ENCODE measurements around the gene SLC10A2.

DNA sequence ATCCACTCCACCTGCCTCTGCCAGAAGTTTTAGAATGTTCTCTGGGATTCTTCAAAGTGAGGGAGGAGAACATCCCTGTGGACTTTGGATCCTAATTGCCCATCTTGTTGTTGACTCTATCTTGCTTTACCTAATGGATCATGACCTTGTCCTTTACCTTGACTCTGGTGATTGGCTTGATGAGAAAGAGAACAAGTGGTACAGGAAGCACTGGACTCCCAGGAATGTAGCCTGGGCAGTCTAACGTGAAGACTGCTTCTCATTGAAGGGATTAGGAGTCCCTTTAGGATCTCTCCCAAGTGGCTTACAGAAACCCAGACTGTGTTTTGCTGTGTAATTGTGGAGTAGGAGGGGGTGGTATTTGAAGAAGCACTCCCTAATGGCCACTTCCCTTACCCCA lies 63.9 kb downstream of the SLC10A2 start:
- no peak for TF ChIP-seq TAF1 (conservative IDR thresholded peaks at IDR 0.05)
- TF ChIP-seq, protein P1, sequence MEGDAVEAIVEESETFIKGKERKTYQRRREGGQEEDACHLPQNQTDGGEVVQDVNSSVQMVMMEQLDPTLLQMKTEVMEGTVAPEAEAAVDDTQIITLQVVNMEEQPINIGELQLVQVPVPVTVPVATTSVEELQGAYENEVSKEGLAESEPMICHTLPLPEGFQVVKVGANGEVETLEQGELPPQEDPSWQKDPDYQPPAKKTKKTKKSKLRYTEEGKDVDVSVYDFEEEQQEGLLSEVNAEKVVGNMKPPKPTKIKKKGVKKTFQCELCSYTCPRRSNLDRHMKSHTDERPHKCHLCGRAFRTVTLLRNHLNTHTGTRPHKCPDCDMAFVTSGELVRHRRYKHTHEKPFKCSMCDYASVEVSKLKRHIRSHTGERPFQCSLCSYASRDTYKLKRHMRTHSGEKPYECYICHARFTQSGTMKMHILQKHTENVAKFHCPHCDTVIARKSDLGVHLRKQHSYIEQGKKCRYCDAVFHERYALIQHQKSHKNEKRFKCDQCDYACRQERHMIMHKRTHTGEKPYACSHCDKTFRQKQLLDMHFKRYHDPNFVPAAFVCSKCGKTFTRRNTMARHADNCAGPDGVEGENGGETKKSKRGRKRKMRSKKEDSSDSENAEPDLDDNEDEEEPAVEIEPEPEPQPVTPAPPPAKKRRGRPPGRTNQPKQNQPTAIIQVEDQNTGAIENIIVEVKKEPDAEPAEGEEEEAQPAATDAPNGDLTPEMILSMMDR (IDR thresholded peaks at IDR 0.05; ENCODE audit: low read depth, low read length, missing input control): no peak
- no peak for TF ChIP-seq EGR1 (IDR thresholded peaks at IDR 0.05; ENCODE audit: low read depth in 2 of 2)
- TF ChIP-seq, protein P2, sequence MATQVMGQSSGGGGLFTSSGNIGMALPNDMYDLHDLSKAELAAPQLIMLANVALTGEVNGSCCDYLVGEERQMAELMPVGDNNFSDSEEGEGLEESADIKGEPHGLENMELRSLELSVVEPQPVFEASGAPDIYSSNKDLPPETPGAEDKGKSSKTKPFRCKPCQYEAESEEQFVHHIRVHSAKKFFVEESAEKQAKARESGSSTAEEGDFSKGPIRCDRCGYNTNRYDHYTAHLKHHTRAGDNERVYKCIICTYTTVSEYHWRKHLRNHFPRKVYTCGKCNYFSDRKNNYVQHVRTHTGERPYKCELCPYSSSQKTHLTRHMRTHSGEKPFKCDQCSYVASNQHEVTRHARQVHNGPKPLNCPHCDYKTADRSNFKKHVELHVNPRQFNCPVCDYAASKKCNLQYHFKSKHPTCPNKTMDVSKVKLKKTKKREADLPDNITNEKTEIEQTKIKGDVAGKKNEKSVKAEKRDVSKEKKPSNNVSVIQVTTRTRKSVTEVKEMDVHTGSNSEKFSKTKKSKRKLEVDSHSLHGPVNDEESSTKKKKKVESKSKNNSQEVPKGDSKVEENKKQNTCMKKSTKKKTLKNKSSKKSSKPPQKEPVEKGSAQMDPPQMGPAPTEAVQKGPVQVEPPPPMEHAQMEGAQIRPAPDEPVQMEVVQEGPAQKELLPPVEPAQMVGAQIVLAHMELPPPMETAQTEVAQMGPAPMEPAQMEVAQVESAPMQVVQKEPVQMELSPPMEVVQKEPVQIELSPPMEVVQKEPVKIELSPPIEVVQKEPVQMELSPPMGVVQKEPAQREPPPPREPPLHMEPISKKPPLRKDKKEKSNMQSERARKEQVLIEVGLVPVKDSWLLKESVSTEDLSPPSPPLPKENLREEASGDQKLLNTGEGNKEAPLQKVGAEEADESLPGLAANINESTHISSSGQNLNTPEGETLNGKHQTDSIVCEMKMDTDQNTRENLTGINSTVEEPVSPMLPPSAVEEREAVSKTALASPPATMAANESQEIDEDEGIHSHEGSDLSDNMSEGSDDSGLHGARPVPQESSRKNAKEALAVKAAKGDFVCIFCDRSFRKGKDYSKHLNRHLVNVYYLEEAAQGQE (IDR thresholded peaks at IDR 0.05): no peak
- no peak for TF ChIP-seq GABPA (IDR thresholded peaks at IDR 0.05 in 1 of 2, conservative IDR thresholded peaks at IDR 0.05 in 1 of 2)
- TF ChIP-seq RAD21 (IDR thresholded peaks at IDR 0.05): no peak
- TF ChIP-seq YY1 (IDR thresholded peaks at IDR 0.05): no peak
- no peak for TF ChIP-seq SP1 (IDR thresholded peaks at IDR 0.05)
- no peak for TF ChIP-seq FOXA1 (IDR thresholded peaks at IDR 0.05)
- TF ChIP-seq, protein P3, sequence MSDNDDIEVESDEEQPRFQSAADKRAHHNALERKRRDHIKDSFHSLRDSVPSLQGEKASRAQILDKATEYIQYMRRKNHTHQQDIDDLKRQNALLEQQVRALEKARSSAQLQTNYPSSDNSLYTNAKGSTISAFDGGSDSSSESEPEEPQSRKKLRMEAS (IDR thresholded peaks at IDR 0.05): no peak
- TF ChIP-seq, protein P4, sequence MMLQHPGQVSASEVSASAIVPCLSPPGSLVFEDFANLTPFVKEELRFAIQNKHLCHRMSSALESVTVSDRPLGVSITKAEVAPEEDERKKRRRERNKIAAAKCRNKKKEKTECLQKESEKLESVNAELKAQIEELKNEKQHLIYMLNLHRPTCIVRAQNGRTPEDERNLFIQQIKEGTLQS (IDR thresholded peaks at IDR 0.05): no peak
- no peak for TF ChIP-seq JUND (IDR thresholded peaks at IDR 0.05)
